ENCODE measurements around the gene PDIA5.

Gene PDIA5

GRCh38 chr3:123047062-123047319, 19.8 kb upstream of the PDIA5 start:
- TF ChIP-seq CTCF (conservative IDR thresholded peaks at IDR 0.05; ENCODE audit: control insufficient read depth, insufficient read depth, low read depth, low read length) = no peak
- DNase-seq (ENCODE audit: low read depth) = no peak
- H3K4me3 ChIP-seq (ENCODE audit: control insufficient read depth, low read depth, low read length) = no peak overlapping the region

- no peak for DNase-seq (ENCODE audit: low read depth)
- no peak overlapping the region for H3K4me3 ChIP-seq (ENCODE audit: control insufficient read depth, low read depth, low read length)
- no peak for TF ChIP-seq CTCF (conservative IDR thresholded peaks at IDR 0.05; ENCODE audit: control insufficient read depth, insufficient read depth, low read depth, low read length)
These were observed 18.2 kb upstream of the PDIA5 start for GRCh38 chr3:123048480-123049237.

GRCh38 chr3:123050666-123051065, 16.2 kb upstream of the PDIA5 start:
- DNase-seq (ENCODE audit: low read depth) = no peak
- TF ChIP-seq CTCF (conservative IDR thresholded peaks at IDR 0.05; ENCODE audit: control insufficient read depth, insufficient read depth, low read depth, low read length) = no peak
- no peak overlapping the region for H3K4me3 ChIP-seq (ENCODE audit: control insufficient read depth, low read depth, low read length)

GRCh38 chr3:123053107-123053506, 13.7 kb upstream of the PDIA5 start:
- H3K4me3 ChIP-seq (ENCODE audit: control insufficient read depth, low read depth, low read length) = no peak overlapping the region
- peak; percentile 40 for DNase-seq (ENCODE audit: low read depth)

GRCh38 chr3:123054109-123054778, 12.6 kb upstream of the PDIA5 start:
- no peak for DNase-seq (ENCODE audit: low read depth)
- no peak for TF ChIP-seq CTCF (conservative IDR thresholded peaks at IDR 0.05; ENCODE audit: control insufficient read depth, insufficient read depth, low read depth, low read length)
- H3K4me3 ChIP-seq (ENCODE audit: control insufficient read depth, low read depth, low read length) = no peak overlapping the region

More at GRCh38 chr3:123053107-123053506, 13.7 kb upstream of the PDIA5 start:
- TF ChIP-seq CTCF (conservative IDR thresholded peaks at IDR 0.05; ENCODE audit: control insufficient read depth, insufficient read depth, low read depth, low read length) = no peak

- no peak overlapping the region for H3K4me3 ChIP-seq (ENCODE audit: control insufficient read depth, low read depth, low read length)
- no peak for TF ChIP-seq CTCF (conservative IDR thresholded peaks at IDR 0.05; ENCODE audit: control insufficient read depth, insufficient read depth, low read depth, low read length)
These were observed 11.9 kb upstream of the PDIA5 start for GRCh38 chr3:123054931-123055330.

More at GRCh38 chr3:123054931-123055330, 11.9 kb upstream of the PDIA5 start:
- DNase-seq (ENCODE audit: low read depth) = no peak

Data from fibroblast of mammary gland (primary cell).